Cardiac fibroblast (primary cell): Measurements from ENCODE around the gene ARHGEF11.

ENCODE experiments used
- DNase-seq, 2 donors: peaks; one replicate each; pipeline versions ENCODE4 v3.0.0 to v3.0.0-alpha.2; 2010; ENCODE audit warnings: low read depth in 2 of 2
- H3K4me3 ChIP-seq, 2 donors: replicated peaks in 1 of 2; 1 replicate in 1 of 2; 2 replicates in 1 of 2; pipeline ENCODE4 v1.5.1; 2011; ENCODE audit warnings: low read depth in 2 of 2, low read length in 2 of 2, mild to moderate bottlenecking in 2 of 2, moderate library complexity in 1 of 2
- TF ChIP-seq, protein P1 (sequence below): IDR thresholded peaks from one replicate; pipeline ENCODE4 v1.5.1; 2011; ENCODE audit warnings: low read depth, mild to moderate bottlenecking, low read length, inconsistent platforms

ARHGEF11 gene, protein sequence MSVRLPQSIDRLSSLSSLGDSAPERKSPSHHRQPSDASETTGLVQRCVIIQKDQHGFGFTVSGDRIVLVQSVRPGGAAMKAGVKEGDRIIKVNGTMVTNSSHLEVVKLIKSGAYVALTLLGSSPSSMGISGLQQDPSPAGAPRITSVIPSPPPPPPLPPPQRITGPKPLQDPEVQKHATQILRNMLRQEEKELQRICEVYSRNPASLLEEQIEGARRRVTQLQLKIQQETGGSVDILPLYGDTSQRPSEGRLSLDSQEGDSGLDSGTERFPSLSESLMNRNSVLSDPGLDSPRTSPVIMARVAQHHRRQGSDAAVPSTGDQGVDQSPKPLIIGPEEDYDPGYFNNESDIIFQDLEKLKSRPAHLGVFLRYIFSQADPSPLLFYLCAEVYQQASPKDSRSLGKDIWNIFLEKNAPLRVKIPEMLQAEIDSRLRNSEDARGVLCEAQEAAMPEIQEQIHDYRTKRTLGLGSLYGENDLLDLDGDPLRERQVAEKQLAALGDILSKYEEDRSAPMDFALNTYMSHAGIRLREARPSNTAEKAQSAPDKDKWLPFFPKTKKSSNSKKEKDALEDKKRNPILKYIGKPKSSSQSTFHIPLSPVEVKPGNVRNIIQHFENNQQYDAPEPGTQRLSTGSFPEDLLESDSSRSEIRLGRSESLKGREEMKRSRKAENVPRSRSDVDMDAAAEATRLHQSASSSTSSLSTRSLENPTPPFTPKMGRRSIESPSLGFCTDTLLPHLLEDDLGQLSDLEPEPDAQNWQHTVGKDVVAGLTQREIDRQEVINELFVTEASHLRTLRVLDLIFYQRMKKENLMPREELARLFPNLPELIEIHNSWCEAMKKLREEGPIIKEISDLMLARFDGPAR (N-terminal part only)

DNA sequence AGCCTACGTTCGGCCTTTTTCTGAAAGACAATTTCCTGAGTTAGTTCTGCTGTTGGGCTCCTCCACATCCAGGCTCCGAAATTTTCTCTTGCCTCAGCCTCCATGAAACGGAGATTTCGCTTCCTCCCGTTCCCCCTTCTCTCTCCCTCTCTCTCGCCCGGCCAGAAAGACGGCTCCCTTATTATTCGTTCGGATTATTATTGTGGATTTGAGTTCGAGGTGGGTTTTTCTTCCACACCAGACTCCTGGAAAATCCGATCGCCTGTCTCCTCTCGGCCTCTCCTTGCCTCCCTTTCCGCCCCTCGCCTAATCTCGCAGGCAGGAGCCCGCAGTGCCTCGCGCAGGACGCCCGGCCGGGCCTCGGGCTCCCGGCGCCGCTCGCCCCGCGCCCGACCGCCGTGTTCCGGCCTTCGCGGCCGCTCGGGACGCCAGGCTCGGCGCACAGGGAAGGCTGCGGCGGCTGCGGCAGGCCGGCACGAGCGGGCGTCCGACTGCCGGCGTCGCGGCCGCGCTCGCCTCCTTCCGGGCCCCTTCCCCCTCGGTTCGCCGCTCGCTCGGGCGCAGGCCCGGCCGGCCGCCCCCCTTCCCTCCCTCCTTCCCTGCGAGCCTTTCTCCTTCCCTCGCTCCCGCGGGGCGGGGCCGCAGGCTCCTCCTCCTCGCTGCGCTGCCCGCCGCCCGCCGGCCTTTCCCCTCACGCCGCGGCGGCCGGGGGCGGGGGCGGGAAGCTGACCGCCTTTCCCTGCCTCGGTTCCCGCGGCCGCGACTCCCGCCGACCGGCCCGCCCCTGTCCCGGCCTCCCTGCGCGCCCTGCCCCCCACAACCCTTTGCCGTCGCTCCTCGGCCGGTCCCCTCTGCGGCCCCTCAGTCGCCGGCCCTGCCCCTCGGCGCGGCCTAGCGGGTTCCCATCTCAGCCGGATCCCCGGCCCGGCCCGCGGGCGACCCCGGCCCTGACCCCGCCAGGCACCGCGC lies at the start of gene ARHGEF11:
ARHGEF11 (minus strand) TSS at position 493 of the 969 bp plus-strand sequence. CDS start 1,412 bp downstream, outside the sequence.
- H3K4me3 ChIP-seq, result peak within 1 kb of the TSS; percentile 68 to 72
- DNase-seq, result peak; percentile 85 to 93
- TF ChIP-seq, protein P1, sequence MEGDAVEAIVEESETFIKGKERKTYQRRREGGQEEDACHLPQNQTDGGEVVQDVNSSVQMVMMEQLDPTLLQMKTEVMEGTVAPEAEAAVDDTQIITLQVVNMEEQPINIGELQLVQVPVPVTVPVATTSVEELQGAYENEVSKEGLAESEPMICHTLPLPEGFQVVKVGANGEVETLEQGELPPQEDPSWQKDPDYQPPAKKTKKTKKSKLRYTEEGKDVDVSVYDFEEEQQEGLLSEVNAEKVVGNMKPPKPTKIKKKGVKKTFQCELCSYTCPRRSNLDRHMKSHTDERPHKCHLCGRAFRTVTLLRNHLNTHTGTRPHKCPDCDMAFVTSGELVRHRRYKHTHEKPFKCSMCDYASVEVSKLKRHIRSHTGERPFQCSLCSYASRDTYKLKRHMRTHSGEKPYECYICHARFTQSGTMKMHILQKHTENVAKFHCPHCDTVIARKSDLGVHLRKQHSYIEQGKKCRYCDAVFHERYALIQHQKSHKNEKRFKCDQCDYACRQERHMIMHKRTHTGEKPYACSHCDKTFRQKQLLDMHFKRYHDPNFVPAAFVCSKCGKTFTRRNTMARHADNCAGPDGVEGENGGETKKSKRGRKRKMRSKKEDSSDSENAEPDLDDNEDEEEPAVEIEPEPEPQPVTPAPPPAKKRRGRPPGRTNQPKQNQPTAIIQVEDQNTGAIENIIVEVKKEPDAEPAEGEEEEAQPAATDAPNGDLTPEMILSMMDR, result no peak

DNA sequence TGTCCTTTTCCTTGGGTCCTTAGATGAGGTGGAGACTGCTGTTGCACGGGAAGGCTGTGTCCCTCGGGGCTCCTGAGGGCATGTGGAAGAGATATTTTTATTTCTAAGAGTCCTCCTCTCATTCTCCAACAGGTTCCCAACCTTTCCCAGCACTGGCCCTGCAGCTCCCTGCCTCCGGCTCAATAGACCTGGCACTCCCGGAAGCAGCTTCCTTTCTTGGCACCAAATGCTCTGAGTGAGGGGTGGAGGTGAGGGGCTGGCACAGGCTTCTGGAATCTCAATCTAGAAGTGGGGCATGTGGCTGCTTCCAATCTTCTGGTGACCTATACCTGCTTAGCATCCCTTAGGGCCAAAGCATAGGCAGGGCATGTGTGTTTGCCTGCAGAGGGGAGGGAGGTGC lies 49.5 kb upstream of the ARHGEF11 start:
- TF ChIP-seq, protein P1, result no peak
- no peak for DNase-seq
- no peak overlapping the region for H3K4me3 ChIP-seq

DNA sequence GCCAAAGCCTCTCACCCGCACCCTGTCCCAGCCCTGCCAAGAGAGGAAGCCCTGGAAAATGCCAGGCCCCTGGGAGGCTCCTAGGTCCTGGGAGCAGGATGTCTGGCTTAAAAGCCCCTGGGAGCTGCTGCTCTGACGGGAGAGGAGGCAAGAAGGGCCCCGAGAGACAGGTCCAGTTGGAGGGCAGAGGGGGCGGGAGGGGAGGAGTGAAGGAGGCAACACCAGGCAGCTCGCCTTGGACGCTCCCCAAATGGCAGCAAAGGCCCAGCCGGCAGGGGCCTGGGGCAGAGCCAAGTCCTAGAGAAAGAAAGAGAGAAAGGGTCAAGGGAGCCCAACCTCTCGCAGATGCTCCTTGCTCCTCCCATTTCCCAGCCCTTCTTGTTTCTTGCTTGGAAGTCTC lies 47.3 kb upstream of the ARHGEF11 start:
- TF ChIP-seq, protein P1, result no peak
- no peak overlapping the region for H3K4me3 ChIP-seq
- peak; percentile 22 to 85 for DNase-seq

DNA sequence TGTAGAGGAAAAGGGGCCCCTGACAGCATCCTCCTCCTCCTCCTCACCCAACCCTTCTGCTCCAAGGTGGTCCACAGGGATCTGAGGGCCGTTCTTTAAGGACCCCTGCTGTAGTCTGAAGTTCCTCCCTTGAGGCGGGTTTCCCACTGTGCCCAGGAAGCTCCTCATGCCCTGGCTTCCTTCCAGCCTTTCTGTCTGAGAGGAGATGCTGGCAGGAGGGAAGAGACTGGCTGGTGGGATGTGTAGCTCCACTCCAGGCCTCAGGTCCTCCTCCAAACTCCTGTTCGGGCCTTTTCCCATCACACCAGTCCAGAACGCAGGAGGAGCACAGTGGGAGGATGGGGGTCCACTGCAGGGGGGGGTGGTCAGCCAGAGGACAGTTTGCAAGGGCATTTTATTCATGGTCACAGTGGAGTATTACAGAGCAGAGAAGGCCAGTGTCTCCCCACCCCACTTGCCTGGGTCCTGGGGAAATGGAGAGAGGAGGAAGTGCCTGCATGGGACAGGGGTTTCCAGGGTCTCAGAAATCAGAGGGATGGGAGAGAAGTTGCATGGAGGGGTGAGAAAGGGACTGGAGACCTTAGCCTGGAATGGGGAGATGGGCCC lies 46.2 kb upstream of the ARHGEF11 start:
- TF ChIP-seq, protein P1, result no peak
- no peak for DNase-seq

DNA sequence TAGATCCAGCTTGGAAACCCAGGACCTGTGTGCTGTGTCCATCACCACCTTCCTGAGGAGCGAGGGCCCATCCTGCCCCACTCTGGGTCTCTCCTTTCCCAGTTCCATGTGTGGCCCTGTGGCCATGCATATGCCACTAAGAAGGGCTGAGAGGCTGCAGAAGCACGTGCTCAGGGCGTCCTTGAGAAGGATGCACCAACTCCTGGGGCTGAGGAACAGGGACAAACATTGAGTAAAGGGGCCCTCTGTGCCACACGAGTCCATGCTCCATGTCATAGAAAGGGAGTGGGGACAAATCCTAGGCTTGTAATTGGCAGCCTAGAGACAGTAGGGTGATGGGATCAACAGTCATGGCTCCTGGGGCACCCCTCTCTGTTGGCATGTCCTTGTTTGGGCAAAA lies 45.6 kb upstream of the ARHGEF11 start:
- TF ChIP-seq, protein P1, result no peak
- no peak for DNase-seq
- H3K4me3 ChIP-seq, result no peak overlapping the region

More for the DNA sequence above, 46.2 kb upstream of the ARHGEF11 start:
- no peak overlapping the region for H3K4me3 ChIP-seq
